A673 (cell line): ENCODE results near the gene PFKFB3. TPM values are rescaled to one million over a fixed set of nuclear protein-coding genes. Genes with fewer than 3 reads are reported as not detected.
"Not testable (repeated sequence)": the region's sequence is repeated elsewhere in the genome, so short reads cannot be mapped to it uniquely, and the experiment has no call there.

Experiments used
- BruUV-seq: library from RNA; stranded (reverse); fragments of 400-500 nt; replicated peaks from 2 replicates; lab custom pipeline; 2021; lab: Mats Ljungman, UMichigan
- CTCF ChIA-PET: fragments of 300-600 bp; sonication (Branson Sonifier 250); formaldehyde crosslinking; loops from one replicate; lab custom pipeline; 2022; ENCODE audit warnings: antibody characterized with exemption; lab: Charles Lee
- POLR2A ChIA-PET: fragments of 300-600 bp; sonication (Branson Sonifier 250); formaldehyde crosslinking; loops from one replicate; lab custom pipeline; 2022; ENCODE audit warnings: antibody characterized with exemption; ENCODE audit not compliant: low non-redundant PET; lab: Charles Lee
- DNase-seq: peaks from one replicate; pipeline ENCODE4 v3.0.0-alpha.2; 2015; ENCODE audit warnings: low spot score
- H3K27ac ChIP-seq: fragments of 200-600 bp; sonication (generic); 2 replicates; pipeline ENCODE4 v1.5.1; 2016; ENCODE audit warnings: mixed run types, low read depth, mild to moderate bottlenecking, mixed read lengths, antibody characterized with exemption, low read length; ENCODE audit not compliant: poor library complexity, severe bottlenecking
- H3K27me3 ChIP-seq: fragments of 200-600 bp; sonication (generic); replicated peaks from 2 replicates; pipeline ENCODE4 v1.6.1; 2017; ENCODE audit warnings: mixed run types, low read depth, mild to moderate bottlenecking, mixed read lengths, antibody characterized with exemption, low read length; ENCODE audit not compliant: insufficient read depth, poor library complexity
- H3K36me3 ChIP-seq: fragments of 200-600 bp; sonication (generic); 2 replicates; pipeline ENCODE4 v1.6.1; 2016; ENCODE audit warnings: mixed run types, mild to moderate bottlenecking, mixed read lengths, antibody characterized with exemption, low read length; ENCODE audit not compliant: insufficient read depth, poor library complexity, severe bottlenecking
- H3K4me1 ChIP-seq: fragments of 200-600 bp; sonication (generic); 2 replicates; pipeline ENCODE4 v1.6.1; 2017; ENCODE audit warnings: mixed run types, mild to moderate bottlenecking, mixed read lengths, antibody characterized with exemption, low read length; ENCODE audit not compliant: insufficient read depth, poor library complexity, severe bottlenecking
- H3K4me3 ChIP-seq: fragments of 200-600 bp; sonication (generic); 2 replicates; pipeline ENCODE4 v1.5.1; 2016; ENCODE audit warnings: low read depth, mixed run types, mild to moderate bottlenecking, mixed read lengths, low read length; ENCODE audit not compliant: poor library complexity, severe bottlenecking
- H3K9me3 ChIP-seq: fragments of 200-600 bp; sonication (generic); 2 replicates; pipeline ENCODE4 v1.6.1; 2016; ENCODE audit warnings: mixed run types, low read depth, mild to moderate bottlenecking, mixed read lengths, antibody characterized with exemption, low read length; ENCODE audit not compliant: poor library complexity, severe bottlenecking
- CTCF ChIP-seq: fragments of 300-800, 200-600 bp; sonication (generic); conservative IDR thresholded peaks from 2 replicates; pipeline ENCODE4 v1.5.1; 2017; ENCODE audit warnings: low read depth, mild to moderate bottlenecking, antibody characterized with exemption, low read length, moderate library complexity, mixed read lengths
- EZH2 ChIP-seq: fragments of 200-600 bp; sonication (generic); IDR thresholded peaks from 2 replicates; pipeline ENCODE4 v1.6.1; 2017; ENCODE audit warnings: borderline replicate concordance, low read depth, mild to moderate bottlenecking, mixed read lengths, antibody characterized with exemption, low read length; ENCODE audit not compliant: poor library complexity, severe bottlenecking
- intact Hi-C: fragments of 100-400 bp; cut with micrococcal nuclease; formaldehyde crosslinking; loops from one replicate; pipeline ENCODE4 v1.10.0; 2022; ENCODE audit not compliant: unreplicated experiment
- total RNA-seq: library from RNA; stranded (reverse); gene quantifications from 2 replicates; pipeline ENCODE4 v1.2.3, GENCODE V29; 2021

PFKFB3 gene
- total RNA-seq, 1 experiment from 2014 or later: 53.0 TPM

- no peaks in the 10 kb centered on the region for H3K36me3 ChIP-seq
- H3K9me3 ChIP-seq: no peaks in the 10 kb centered on the region
- no peaks in the 10 kb centered on the region for H3K27me3 ChIP-seq
- no TSS peak for BruUV-seq
- POLR2A ChIA-PET: no interaction called here
- H3K4me1 ChIP-seq: no peaks in the 10 kb centered on the region
- CTCF ChIA-PET: no interaction called here
- no peak for TF ChIP-seq EZH2
- no peak for TF ChIP-seq CTCF
- H3K27ac ChIP-seq: no peak overlapping the region
- DNase-seq: no peak
- H3K4me3 ChIP-seq: no peak overlapping the region
- intact Hi-C loops: no loop called here
Observed at GRCh38 chr10:6191569-6191968, 11.2 kb upstream of the PFKFB3 start.

GRCh38 chr10:6193342-6193741 lies 9.4 kb upstream of the PFKFB3 start:
- H3K27me3 ChIP-seq, BruUV-seq, H3K36me3 ChIP-seq, CTCF ChIA-PET, intact Hi-C loops, H3K9me3 ChIP-seq, POLR2A ChIA-PET, H3K4me1 ChIP-seq, H3K27ac ChIP-seq, H3K4me3 ChIP-seq, DNase-seq: not testable (repeated sequence)

DNA sequence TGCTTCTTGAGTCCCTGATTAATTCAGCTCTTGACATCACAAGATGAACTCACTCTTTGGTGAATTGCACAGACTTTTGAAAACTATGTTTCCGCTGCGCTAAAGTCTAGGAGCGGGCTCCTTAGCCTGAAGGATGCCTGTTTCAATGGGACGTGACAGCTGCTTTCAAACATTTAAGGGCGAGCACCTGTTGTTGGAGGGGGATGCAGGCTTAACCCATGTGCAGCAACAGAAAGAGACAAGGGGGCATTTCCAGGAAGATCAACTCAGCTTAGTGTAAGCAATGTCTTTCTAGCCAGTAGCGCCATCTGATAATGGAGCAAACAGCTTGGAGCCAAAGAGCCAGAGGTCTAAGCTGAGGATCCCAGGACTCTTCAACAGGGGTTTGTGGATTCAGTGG lies 8.4 kb upstream of the PFKFB3 start:
- Histone ChIP-seq H3K4me1 (no peaks in the 10 kb centered on the region), H3K27me3 (no peaks in the 10 kb centered on the region), H3K36me3 (no peaks in the 10 kb centered on the region), H3K9me3 (no peaks in the 10 kb centered on the region), H3K27ac (no peak overlapping the region), H3K4me3 (no peak overlapping the region)
- BruUV-seq: no TSS peak
- no peak for DNase-seq
- ChIA-PET POLR2A (no interaction called here), CTCF (no interaction called here)
- intact Hi-C loops: no loop called here
- no peak for TF ChIP-seq CTCF
- no peak for TF ChIP-seq EZH2

- TF ChIP-seq EZH2 (no peak), CTCF (no peak)
- Histone ChIP-seq H3K36me3 (no peaks in the 10 kb centered on the region), H3K9me3 (no peaks in the 10 kb centered on the region), H3K4me3 (no peak overlapping the region), H3K27ac (no peak overlapping the region), H3K27me3 (no peaks in the 10 kb centered on the region), H3K4me1 (no peaks in the 10 kb centered on the region)
- BruUV-seq: no TSS peak
- intact Hi-C loops: no loop called here
- POLR2A ChIA-PET: no interaction called here
- no peak for DNase-seq
- CTCF ChIA-PET: no interaction called here
Observed at GRCh38 chr10:6195376-6195775, 7.4 kb upstream of the PFKFB3 start.
